Neural cell (in vitro differentiated cells): Measurements from ENCODE around the gene RASAL1.

ENCODE experiments used
- CTCF ChIP-seq: fragments of 450-650 bp; IDR thresholded peaks from 2 replicates; pipeline ENCODE4 v1.5.1; 2014; ENCODE audit warnings: antibody characterized with exemption, mild to moderate bottlenecking, moderate library complexity; ENCODE audit not compliant: poor library complexity, severe bottlenecking
- EP300 ChIP-seq: fragments of 450-650 bp; conservative IDR thresholded peaks from 2 replicates; pipeline ENCODE4 v1.6.1; 2014; ENCODE audit warnings: antibody characterized with exemption, mild to moderate bottlenecking, moderate library complexity; ENCODE audit not compliant: poor library complexity, severe bottlenecking
- EZH2 ChIP-seq: fragments of 200-600, 300-800 bp; shearing (Covaris generic), sonication (generic); IDR thresholded peaks from 2 replicates; pipeline ENCODE4 v1.6.1; 2014; ENCODE audit warnings: antibody characterized with exemption, low read length, borderline replicate concordance, mild to moderate bottlenecking; ENCODE audit not compliant: insufficient read depth, poor library complexity, severe bottlenecking
- MXI1 ChIP-seq: fragments of 450-650 bp; conservative IDR thresholded peaks from 2 replicates; pipeline ENCODE4 v1.6.1; 2014; ENCODE audit warnings: antibody characterized with exemption, mild to moderate bottlenecking; ENCODE audit not compliant: poor library complexity, severe bottlenecking
- POLR2AphosphoS5 ChIP-seq: IDR thresholded peaks from 2 replicates; pipeline ENCODE4 v1.6.1; 2012
- RAD21 ChIP-seq: fragments of 450-650 bp; conservative IDR thresholded peaks from 2 replicates; pipeline ENCODE4 v1.6.1; 2014; ENCODE audit warnings: antibody characterized with exemption, mild to moderate bottlenecking, moderate library complexity
- TAF1 ChIP-seq: IDR thresholded peaks from 2 replicates; pipeline ENCODE4 v1.6.1; 2012; ENCODE audit warnings: low read depth

- TF ChIP-seq CTCF, result no peak
- TF ChIP-seq EP300, result no peak
- no peak for TF ChIP-seq MXI1
- no peak for TF ChIP-seq EZH2
- TF ChIP-seq TAF1, result no peak
- no peak for TF ChIP-seq RAD21
- no peak for TF ChIP-seq POLR2AphosphoS5
Observed at GRCh38 chr12:113155060-113155459, 19.5 kb upstream of the RASAL1 start.
